Measurements from ENCODE around the gene ASB6. TPM values are rescaled to one million over a fixed set of nuclear protein-coding genes. Genes with fewer than 3 reads are reported as not detected.

The ASB6 gene
- total RNA-seq, 1 donor from 2014 or later: 9.2 TPM

- peaks cover 68% of the 10 kb centered on the region for H3K4me1 Mint-ChIP-seq
- no peak for TF ChIP-seq CTCF (IDR thresholded peaks at IDR 0.05)
- no peak for TF ChIP-seq EZH2phosphoT487 (IDR thresholded peaks at IDR 0.05)
- TF ChIP-seq EZH2 (IDR thresholded peaks at IDR 0.05): no peak
- H3K36me3 ChIP-seq: no peaks in the 10 kb centered on the region
- H3K27ac ChIP-seq: no peak overlapping the region
- H3K79me2 ChIP-seq (ENCODE audit: low read depth): no peaks in the 10 kb centered on the region
- DNase-seq (ENCODE audit: low spot score): no peak
- peaks cover 8% of the 10 kb centered on the region for H3K27me3 Mint-ChIP-seq (ENCODE audit: insufficient read depth, low read depth)
- no peaks in the 10 kb centered on the region for H3K36me3 Mint-ChIP-seq
- peak overlapping the region; percentile 56 for H3K4me3 ChIP-seq
- no peak overlapping the region for H2AFZ ChIP-seq (replicated peaks)
- H3K9me3 ChIP-seq (ENCODE audit: low read depth): no peaks in the 10 kb centered on the region
- no peaks in the 10 kb centered on the region for H3K27me3 ChIP-seq
- no peaks in the 10 kb centered on the region for H4K20me1 ChIP-seq (ENCODE audit: low read depth)
- peak overlapping the region; percentile 90 for H3K27ac Mint-ChIP-seq
- peaks cover 26% of the 10 kb centered on the region for H3K4me1 ChIP-seq
- H3F3A ChIP-seq (ENCODE audit: low read depth): peaks cover 42% of the 10 kb centered on the region
- H3K4me2 ChIP-seq: peak overlapping the region; percentile 77
- H3K4me3 Mint-ChIP-seq: peak overlapping the region; percentile 76
- no peaks in the 10 kb centered on the region for H3K9me3 Mint-ChIP-seq
- no peak overlapping the region for H3K9ac ChIP-seq
Measured at GRCh38 chr9:129598089-129598596, 43.8 kb downstream of the ASB6 start.

DNA sequence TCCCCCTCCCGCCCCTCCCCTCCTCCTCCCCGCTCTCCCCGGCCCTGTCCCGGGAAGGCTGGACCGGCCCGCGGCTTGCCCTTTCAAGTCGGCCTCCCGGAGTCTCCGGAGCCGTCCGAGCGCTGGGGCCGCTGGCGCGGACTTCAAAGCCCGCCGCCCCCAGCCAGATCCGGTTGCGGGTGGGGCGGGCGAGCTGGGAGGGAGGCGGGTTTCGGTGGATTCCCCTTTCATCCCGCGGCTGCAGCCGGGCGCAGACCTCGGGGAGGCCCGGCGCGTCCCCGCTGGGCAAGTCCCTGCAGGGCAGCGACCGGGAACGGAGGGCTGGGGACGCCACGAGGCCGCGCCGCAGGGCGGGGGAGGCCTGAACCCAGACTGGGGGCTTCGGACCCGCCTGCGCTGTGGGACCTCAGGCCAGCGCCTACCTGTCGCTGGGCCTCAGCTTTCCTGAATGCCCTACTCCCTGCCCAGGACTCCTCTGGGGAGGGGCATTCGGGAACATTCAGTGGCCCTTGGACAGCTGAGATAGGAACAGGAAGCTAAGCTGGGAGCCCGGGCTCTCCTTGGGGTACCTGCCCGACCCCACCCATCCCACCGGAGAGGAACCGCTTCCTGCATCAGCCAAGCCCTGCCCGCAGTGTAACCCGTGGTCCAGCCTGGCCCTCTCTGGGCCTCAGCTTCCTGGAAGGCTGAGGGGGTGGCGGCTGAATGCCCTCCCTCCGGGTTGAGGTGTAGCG lies 44.4 kb downstream of the ASB6 start:
- H4K20me1 ChIP-seq (ENCODE audit: low read depth): no peaks in the 10 kb centered on the region
- Mint-ChIP-seq H3K4me1 (peaks cover 68% of the 10 kb centered on the region), H3K27ac (no peak overlapping the region), H3K36me3 (no peaks in the 10 kb centered on the region), H3K4me3 (peak overlapping the region; percentile 76), H3K27me3 (ENCODE audit: insufficient read depth, low read depth) (peaks cover 8% of the 10 kb centered on the region), H3K9me3 (no peaks in the 10 kb centered on the region)
- H3K4me1 ChIP-seq: peaks cover 29% of the 10 kb centered on the region
- H3K27me3 ChIP-seq: no peaks in the 10 kb centered on the region
- no peak overlapping the region for H3K9ac ChIP-seq
- no peaks in the 10 kb centered on the region for H3K9me3 ChIP-seq (ENCODE audit: low read depth)
- no peaks in the 10 kb centered on the region for H3K79me2 ChIP-seq (ENCODE audit: low read depth)
- H3K4me2 ChIP-seq: peak overlapping the region; percentile 77
- peak overlapping the region; percentile 71 for H2AFZ ChIP-seq (replicated peaks)
- no peaks in the 10 kb centered on the region for H3K36me3 ChIP-seq
- H3F3A ChIP-seq (ENCODE audit: low read depth): peaks cover 42% of the 10 kb centered on the region
- H3K4me3 ChIP-seq: peak overlapping the region; percentile 56
- no peak overlapping the region for H3K27ac ChIP-seq
- DNase-seq (ENCODE audit: low spot score): peak; percentile 93
- TF ChIP-seq CTCF (IDR thresholded peaks at IDR 0.05) (no peak), EZH2 (IDR thresholded peaks at IDR 0.05) (peak; percentile 32)

GRCh38 chr9:129596541-129597331 lies 45.2 kb downstream of the ASB6 start:
- Histone ChIP-seq H3K4me1 (peaks cover 30% of the 10 kb centered on the region), H3K9ac (no peak overlapping the region), H3K27ac (no peak overlapping the region), H3K36me3 (no peaks in the 10 kb centered on the region), H3F3A (ENCODE audit: low read depth) (peaks cover 42% of the 10 kb centered on the region), H3K79me2 (ENCODE audit: low read depth) (no peaks in the 10 kb centered on the region), H2AFZ (replicated peaks) (peak overlapping the region; percentile 71), H4K20me1 (ENCODE audit: low read depth) (no peaks in the 10 kb centered on the region), H3K9me3 (ENCODE audit: low read depth) (no peaks in the 10 kb centered on the region), H3K4me2 (peak overlapping the region; percentile 77), H3K4me3 (peak overlapping the region; percentile 56), H3K27me3 (no peaks in the 10 kb centered on the region)
- Mint-ChIP-seq H3K36me3 (no peaks in the 10 kb centered on the region), H3K27ac (no peak overlapping the region), H3K4me1 (peaks cover 70% of the 10 kb centered on the region), H3K4me3 (peak overlapping the region; percentile 80), H3K9me3 (no peaks in the 10 kb centered on the region), H3K27me3 (ENCODE audit: insufficient read depth, low read depth) (peaks cover 13% of the 10 kb centered on the region)
- TF ChIP-seq EZH2phosphoT487 (IDR thresholded peaks at IDR 0.05) (no peak), EZH2 (IDR thresholded peaks at IDR 0.05) (no peak), CTCF (IDR thresholded peaks at IDR 0.05) (no peak)
- peak; percentile 85 for DNase-seq (ENCODE audit: low spot score)

All from neural progenitor cell (in vitro differentiated cells).